Activated naive CD4-positive, alpha-beta T cell treated with anti-CD3 and anti-CD28 coated beads, Interleukin-2, amount 10 ng/mL, durations not matched to agents 7 days and 5 days (primary cell): ENCODE results near the gene DLL4.
"Not testable (repeated sequence)": the region's sequence is repeated elsewhere in the genome, so short reads cannot be mapped to it uniquely, and the experiment has no call there.

ENCODE experiments used
- CTCF ChIA-PET: fragments of 350-600 bp; sonication (Branson Sonifier 250); formaldehyde crosslinking; loops from one replicate; lab custom pipeline; 2021; ENCODE audit warnings: antibody characterized with exemption; lab: Charles Lee
- DNase-seq: peaks from one replicate; pipeline ENCODE4 v3.0.0-alpha.2; 2020
- H3K27ac Mint-ChIP-seq: one replicate; pipeline ENCODE4 v1.8.0; 2021; ENCODE audit warnings: mild to moderate bottlenecking, moderate library complexity, mixed read lengths
- H3K27me3 Mint-ChIP-seq: one replicate; pipeline ENCODE4 v1.8.0; 2021; ENCODE audit warnings: mild to moderate bottlenecking, mixed read lengths
- H3K36me3 Mint-ChIP-seq: one replicate; pipeline ENCODE4 v1.8.0; 2021; ENCODE audit warnings: mixed read lengths
- H3K4me1 Mint-ChIP-seq: one replicate; pipeline ENCODE4 v1.8.0; 2021; ENCODE audit warnings: mixed read lengths
- H3K4me3 Mint-ChIP-seq: one replicate; pipeline ENCODE4 v1.8.0; 2021; ENCODE audit warnings: mild to moderate bottlenecking, moderate library complexity, mixed read lengths
- H3K9me3 Mint-ChIP-seq: one replicate; pipeline ENCODE4 v1.8.0; 2021; ENCODE audit warnings: mixed read lengths

Gene DLL4

DNA sequence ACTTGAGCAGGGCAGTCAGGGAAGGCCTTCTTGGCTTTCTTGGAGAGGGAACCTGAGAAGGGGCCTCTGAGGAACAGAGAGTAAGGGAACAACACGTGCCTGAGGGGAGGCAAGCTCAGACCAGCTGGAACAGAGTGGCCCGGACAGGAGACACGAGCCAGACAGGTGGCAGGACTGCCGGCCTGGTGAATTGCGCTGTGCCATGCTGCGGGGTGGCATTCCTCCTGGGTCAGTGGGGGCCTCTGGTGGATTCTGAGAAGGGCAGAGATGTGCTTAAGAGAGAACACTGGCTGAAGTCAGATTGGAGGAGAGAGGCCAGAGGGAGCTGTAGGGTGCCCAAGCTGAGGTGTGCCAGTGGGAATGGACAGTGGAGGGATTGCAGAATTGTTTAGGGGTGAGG, 29.0 kb downstream of the DLL4 start:
- no peak overlapping the region for H3K27ac Mint-ChIP-seq
- H3K27me3 Mint-ChIP-seq: peaks cover 14% of the 10 kb centered on the region
- peak; percentile 15 for DNase-seq
- peaks cover 28% of the 10 kb centered on the region for H3K4me1 Mint-ChIP-seq
- peaks cover 8% of the 10 kb centered on the region for H3K36me3 Mint-ChIP-seq
- CTCF ChIA-PET: no interaction called here
- no peaks in the 10 kb centered on the region for H3K9me3 Mint-ChIP-seq
- H3K4me3 Mint-ChIP-seq: no peak overlapping the region

DNA sequence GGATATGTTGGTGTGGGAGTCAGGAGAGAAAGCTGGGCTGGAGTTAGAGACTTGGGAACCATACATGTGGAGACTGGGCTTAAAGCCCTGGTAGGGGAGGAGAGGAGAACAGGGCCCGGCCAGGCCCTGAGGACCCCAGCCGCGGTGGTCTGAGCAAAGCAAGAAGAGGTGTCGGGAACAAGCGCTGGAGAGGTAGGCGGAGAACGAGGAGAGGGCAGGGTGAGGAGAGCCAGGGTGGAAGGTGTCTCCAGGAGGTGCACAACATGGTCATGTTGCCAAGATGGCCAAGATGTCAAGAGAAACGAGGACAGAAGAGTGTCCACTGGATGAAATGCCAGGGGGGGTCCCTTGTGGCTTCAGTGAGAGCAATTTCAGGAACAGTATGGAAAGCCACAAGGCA, 29.6 kb downstream of the DLL4 start:
- peaks cover 6% of the 10 kb centered on the region for H3K36me3 Mint-ChIP-seq
- peaks cover 23% of the 10 kb centered on the region for H3K4me1 Mint-ChIP-seq
- no peaks in the 10 kb centered on the region for H3K9me3 Mint-ChIP-seq
- peak; percentile 10 for DNase-seq
- H3K27me3 Mint-ChIP-seq: peaks cover 10% of the 10 kb centered on the region
- CTCF ChIA-PET: no interaction called here
- no peak overlapping the region for H3K4me3 Mint-ChIP-seq
- H3K27ac Mint-ChIP-seq: no peak overlapping the region

DNA sequence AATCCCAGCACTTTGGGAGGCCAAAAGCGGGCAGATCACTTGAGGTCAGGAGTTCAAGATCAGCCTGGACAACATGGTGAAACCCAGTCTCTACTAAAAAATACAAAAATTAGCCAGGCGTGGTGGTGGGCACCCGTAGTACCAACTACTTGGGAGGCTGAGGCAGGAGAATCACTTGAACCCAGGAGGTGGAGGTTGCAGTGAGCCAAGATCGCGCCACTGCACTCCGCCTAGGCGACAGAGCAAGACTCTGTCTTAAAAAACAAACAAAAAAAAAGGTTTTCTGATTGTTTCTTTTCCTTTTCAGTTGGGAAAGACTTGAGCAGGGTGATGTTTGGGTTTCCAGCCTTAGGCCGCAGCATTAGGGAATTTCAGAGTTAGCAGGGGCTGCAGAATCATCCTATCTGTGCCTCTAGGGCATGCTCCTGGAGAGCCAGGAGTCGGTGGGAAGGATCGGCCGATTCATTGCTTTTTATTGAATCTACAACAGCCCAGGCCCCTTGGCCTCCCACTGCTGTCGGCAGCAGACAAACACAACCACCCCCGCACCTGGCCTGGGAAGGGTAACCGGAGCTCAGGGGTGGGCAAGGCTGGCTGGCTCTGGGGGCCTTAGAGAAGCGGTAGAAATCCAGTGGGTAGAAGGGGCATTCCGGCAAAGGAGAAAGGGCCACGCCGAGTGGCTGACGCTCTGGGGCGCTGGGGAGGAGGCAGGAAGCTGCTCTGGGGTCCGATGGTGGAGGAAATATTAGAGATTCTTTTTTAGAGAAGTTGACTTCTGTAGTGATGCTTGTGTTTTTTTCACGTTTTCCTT, 30.4 kb downstream of the DLL4 start:
- peaks cover 10% of the 10 kb centered on the region for H3K27me3 Mint-ChIP-seq
- peaks cover 15% of the 10 kb centered on the region for H3K4me1 Mint-ChIP-seq
- H3K9me3 Mint-ChIP-seq: no peaks in the 10 kb centered on the region
- CTCF ChIA-PET: no interaction called here
- peak; percentile 13 for DNase-seq
- peaks cover 6% of the 10 kb centered on the region for H3K36me3 Mint-ChIP-seq
- no peak overlapping the region for H3K4me3 Mint-ChIP-seq
- no peak overlapping the region for H3K27ac Mint-ChIP-seq

DNA sequence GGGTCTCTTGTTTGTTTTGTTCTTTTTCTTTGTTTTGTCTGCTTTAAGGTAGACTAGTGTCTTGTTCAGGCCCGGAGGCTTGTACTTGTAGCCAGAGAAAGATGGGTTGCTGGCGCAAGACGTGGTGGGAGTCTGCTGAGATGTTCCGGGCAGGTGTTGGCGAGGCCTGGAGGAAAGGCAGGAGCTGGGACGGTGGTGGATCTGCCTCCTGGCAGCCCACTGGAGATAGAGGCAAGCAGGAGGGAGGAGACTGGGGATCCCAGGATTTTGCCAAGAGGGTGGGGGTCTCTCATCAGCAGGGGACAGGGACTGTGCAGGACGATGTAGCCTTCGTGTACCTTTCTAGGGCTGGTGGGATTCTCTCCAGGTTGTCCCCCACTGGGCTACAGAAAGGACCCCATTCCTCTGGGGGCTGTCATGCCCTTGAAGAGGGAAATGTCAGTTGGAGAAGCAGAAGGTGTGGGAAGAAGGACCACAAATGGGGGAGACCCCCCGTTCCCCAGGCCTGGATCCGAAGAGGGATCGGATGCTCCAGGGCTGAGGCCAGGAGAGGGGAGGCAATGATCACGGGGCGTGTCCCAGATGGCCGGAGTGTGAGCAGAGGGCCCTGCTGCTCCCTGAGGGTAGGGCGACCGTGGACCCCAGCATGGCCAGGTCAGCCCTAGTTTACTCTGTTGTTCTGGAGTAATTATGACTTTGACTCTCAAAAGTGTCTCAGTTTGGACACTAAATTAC, 31.2 kb downstream of the DLL4 start:
- no peak overlapping the region for H3K27ac Mint-ChIP-seq
- H3K36me3 Mint-ChIP-seq: peaks cover 6% of the 10 kb centered on the region
- peaks cover 10% of the 10 kb centered on the region for H3K27me3 Mint-ChIP-seq
- peak; percentile 15 for DNase-seq
- no peak overlapping the region for H3K4me3 Mint-ChIP-seq
- CTCF ChIA-PET: interaction anchor here (1.0 kb wide), 1 partner anchor 19 kb away, joined by 3 read pairs; no protein-coding TSS in a partner anchor
- H3K9me3 Mint-ChIP-seq: no peaks in the 10 kb centered on the region
- H3K4me1 Mint-ChIP-seq: peaks cover 9% of the 10 kb centered on the region

DNA sequence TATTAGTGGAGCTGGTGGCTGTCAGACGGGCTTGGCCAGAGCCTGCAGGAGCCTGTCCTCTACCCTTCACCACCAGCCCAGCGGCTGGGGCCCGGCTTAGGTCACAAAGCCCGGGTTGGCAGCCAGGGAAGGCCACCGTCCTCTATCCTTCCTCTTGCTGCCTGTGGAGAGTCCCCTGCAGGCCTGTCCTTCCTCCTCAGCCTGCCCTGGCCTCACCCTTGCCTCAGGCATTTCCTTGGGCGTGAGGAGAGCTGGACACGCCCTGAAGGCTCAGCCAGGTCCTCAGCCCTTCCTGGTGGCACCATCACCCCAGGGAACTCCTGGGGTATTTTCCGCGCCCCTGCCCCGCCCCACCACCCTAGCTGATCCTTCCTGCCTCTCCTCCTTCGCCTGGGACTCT, 31.8 kb downstream of the DLL4 start:
- peaks cover 4% of the 10 kb centered on the region for H3K36me3 Mint-ChIP-seq
- H3K4me1 Mint-ChIP-seq: peaks cover 6% of the 10 kb centered on the region
- no peak overlapping the region for H3K4me3 Mint-ChIP-seq
- H3K27ac Mint-ChIP-seq: no peak overlapping the region
- no peaks in the 10 kb centered on the region for H3K9me3 Mint-ChIP-seq
- peaks cover 10% of the 10 kb centered on the region for H3K27me3 Mint-ChIP-seq
- peak; percentile 4 for DNase-seq
- CTCF ChIA-PET: interaction anchor here (1.0 kb wide), 1 partner anchor 19 kb away, joined by 3 read pairs; no protein-coding TSS in a partner anchor

DNA sequence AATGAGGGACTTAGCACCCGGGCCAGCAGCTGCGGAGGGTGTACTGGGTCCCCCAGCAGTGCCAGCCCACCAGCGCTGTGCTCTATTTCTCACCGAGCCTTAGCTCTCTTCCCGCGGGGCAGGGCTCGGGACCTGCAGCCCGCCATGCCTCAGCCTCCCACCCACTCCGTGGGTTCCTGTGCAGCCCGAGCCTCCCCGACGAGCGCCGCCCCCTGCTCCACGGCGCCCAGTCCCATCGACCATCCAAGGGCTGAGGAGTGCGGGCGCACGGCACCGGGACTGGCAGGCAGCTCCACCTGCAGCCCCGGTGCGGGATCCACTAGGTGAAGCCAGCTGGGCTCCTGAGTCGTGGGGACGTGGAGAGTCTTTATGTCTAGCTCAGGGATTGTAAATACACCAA, 32.6 kb downstream of the DLL4 start:
- CTCF ChIA-PET, H3K4me1 Mint-ChIP-seq, H3K36me3 Mint-ChIP-seq, H3K4me3 Mint-ChIP-seq, H3K27ac Mint-ChIP-seq, H3K9me3 Mint-ChIP-seq: not testable (repeated sequence)
- DNase-seq: peak; percentile 3
- H3K27me3 Mint-ChIP-seq: peaks cover 10% of the 10 kb centered on the region

DNA sequence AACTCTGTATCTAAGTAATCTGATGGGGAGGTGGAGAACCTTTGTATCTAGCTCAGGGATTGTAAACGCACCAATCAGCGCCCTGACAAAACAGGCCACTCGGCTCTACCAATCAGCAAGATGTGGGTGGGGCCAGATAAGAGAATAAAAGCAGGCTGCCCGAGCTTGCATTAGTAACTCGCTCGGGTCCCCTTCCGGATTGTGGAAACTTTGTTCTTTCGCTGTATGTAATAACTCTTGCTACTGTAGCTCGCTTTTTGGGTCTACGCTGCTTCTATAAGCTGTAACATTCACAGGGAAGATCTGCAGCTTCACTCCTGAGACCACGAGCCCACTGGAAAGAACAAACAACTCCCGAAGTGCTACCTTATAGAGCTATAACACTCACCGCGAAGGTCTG, 33.2 kb downstream of the DLL4 start:
- CTCF ChIA-PET: interaction anchor here (1.9 kb wide), 1 partner anchor 11 kb away, joined by 4 read pairs; no protein-coding TSS in a partner anchor
- H3K36me3 Mint-ChIP-seq, H3K4me3 Mint-ChIP-seq, H3K4me1 Mint-ChIP-seq, H3K27ac Mint-ChIP-seq, H3K9me3 Mint-ChIP-seq: not testable (repeated sequence)
- peaks cover 10% of the 10 kb centered on the region for H3K27me3 Mint-ChIP-seq
- DNase-seq: peak; percentile 5

DNA sequence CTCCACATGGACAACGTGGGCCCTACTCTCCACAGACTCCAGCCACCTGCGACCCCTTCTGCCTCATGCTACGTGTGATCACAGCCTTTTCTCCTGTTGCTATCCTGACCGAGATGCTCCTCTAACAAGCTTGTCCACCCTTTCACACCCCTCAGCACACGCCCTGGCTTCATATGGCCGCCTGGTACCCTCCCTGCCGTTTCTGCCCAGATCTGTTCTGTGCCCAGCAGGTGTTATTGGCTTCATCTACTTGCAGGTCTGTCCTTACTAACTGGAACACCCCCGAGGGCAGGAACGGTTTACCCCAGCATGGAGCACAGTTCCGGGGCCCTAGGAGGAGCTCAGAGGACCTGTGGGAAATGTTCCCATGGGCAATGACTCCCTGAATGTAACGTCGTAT, 34.1 kb downstream of the DLL4 start:
- CTCF ChIA-PET: interaction anchor here (1.5 to 1.9 kb wide), 2 partner anchors 10 kb away, joined by 3 to 4 read pairs; partner anchors contain the start of gene CHAC1
- DNase-seq: no peak
- no peak overlapping the region for H3K27ac Mint-ChIP-seq

DNA sequence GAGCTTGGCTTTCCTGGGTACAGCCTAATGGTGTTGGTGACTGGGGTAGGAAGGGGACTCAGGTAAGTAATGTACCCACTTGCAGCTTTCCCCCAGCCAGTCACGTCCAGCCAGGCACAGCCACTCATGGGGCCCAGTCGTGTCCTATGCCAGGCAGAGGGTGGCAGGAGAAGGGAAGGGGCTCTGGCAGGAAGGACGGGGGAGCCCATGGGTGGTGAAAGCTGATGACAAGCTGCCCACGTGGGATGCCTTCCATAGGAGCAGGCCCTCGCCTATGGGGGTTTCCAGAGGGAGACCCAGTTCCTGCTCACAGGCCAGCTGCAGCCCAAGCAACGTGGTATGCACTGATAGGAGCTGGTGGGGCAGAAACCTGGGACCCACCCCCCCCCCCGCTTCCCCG, 34.9 kb downstream of the DLL4 start:
- Mint-ChIP-seq H3K9me3 (no peaks in the 10 kb centered on the region), H3K4me3 (no peak overlapping the region), H3K36me3 (no peaks in the 10 kb centered on the region), H3K27ac (no peak overlapping the region), H3K4me1 (no peaks in the 10 kb centered on the region), H3K27me3 (peaks cover 6% of the 10 kb centered on the region)
- CTCF ChIA-PET: interaction anchor here (1.5 to 1.9 kb wide), 2 partner anchors 10 to 11 kb away, joined by 3 to 4 read pairs; partner anchors contain the start of gene CHAC1
- DNase-seq: no peak

More for the DNA sequence above, 34.1 kb downstream of the DLL4 start:
- Mint-ChIP-seq H3K36me3 (no peaks in the 10 kb centered on the region), H3K9me3 (no peaks in the 10 kb centered on the region), H3K27me3 (peaks cover 6% of the 10 kb centered on the region), H3K4me3 (no peak overlapping the region), H3K4me1 (no peaks in the 10 kb centered on the region)

DNA sequence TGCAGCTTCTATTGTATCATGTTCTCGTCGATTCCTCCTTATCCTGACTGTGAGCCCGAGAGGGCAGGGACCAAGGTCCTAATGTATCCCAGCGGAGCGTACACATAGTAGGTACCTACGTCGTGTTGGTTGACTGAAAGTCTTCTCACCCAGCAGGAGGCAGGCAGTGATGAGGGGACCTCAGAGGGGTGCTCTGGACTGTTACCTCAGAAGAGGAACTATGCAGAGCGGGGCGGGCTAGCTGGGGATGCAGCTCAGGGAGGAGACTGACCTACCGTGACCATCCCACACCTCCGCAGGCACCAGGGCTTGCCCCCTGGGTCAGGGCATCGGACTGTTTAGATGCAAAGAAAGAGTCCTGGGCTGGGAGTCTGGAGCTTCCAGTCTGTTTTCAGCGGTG, 35.5 kb downstream of the DLL4 start:
- peaks cover 9% of the 10 kb centered on the region for H3K27me3 Mint-ChIP-seq
- no peaks in the 10 kb centered on the region for H3K9me3 Mint-ChIP-seq
- H3K27ac Mint-ChIP-seq: no peak overlapping the region
- CTCF ChIA-PET: interaction anchor here (0.9 to 1.5 kb wide), 3 partner anchors 10 to 24 kb away, joined by 3 read pairs; partner anchors contain the start of gene CHAC1
- no peaks in the 10 kb centered on the region for H3K4me1 Mint-ChIP-seq
- H3K4me3 Mint-ChIP-seq: no peak overlapping the region
- no peak for DNase-seq
- no peaks in the 10 kb centered on the region for H3K36me3 Mint-ChIP-seq

DNA sequence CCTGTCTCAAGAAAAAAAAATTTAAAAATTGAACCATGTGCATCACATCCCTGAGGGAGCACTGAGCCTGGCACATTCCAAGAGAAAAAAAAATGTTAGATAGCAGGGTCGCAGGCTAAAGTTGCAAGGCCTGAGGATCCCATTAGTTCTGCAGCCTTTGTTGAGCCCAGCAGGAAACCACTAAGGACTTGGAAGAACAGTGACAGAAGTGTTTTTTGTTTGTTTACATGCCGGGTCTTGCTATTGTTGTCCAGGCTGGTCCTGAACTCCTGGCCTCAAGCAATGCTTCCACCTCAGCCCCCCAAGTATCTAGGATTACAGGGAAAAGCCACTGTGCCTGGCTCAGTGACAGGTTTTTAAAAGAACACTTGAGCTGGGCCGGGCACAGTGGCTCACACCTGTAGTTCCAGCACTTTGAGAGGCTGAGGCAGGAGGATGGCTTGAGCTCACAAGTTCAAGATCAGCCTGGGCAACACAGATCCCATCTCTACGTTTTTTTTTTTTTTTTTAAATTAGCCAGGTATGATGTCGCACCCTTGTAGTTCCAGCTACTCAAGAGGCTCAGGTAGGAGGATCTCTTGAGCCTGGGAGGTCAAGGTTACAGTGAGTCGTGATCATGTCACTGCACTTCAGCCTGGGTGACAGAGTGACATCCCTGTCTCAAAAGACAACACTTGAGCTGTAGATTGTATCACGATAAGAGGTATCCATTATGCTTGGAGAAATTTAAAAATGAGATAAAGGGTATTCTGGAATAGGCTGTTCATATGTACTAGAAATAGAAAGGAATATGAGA, 39.3 kb downstream of the DLL4 start:
- no peak overlapping the region for H3K4me3 Mint-ChIP-seq
- peaks cover 3% of the 10 kb centered on the region for H3K4me1 Mint-ChIP-seq
- CTCF ChIA-PET: no interaction called here
- H3K36me3 Mint-ChIP-seq: no peaks in the 10 kb centered on the region
- no peak for DNase-seq
- H3K27ac Mint-ChIP-seq: no peak overlapping the region
- peaks cover 3% of the 10 kb centered on the region for H3K27me3 Mint-ChIP-seq
- no peaks in the 10 kb centered on the region for H3K9me3 Mint-ChIP-seq

DNA sequence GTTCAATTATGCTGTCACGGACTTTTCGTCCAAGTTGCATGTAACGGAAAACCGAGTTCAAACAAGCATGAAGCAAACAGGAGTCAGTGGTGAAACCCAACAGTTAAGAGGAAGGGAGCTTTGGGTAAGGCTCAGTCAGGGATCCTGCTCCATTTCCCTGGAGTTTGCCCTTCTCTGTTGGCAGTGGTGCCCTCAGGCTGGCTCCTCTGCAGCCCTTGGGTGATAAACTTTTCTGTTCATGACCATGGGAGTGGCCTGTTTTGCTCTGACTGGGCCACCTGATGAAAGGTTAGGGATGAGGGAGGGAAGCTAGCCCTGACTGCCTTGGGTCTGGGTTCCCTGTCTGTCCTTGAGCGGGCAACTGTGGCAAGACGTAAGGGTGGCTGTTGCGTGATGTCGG, 40.2 kb downstream of the DLL4 start:
- Mint-ChIP-seq H3K4me3 (no peak overlapping the region), H3K27me3 (peaks cover 3% of the 10 kb centered on the region), H3K4me1 (peaks cover 3% of the 10 kb centered on the region), H3K36me3 (no peaks in the 10 kb centered on the region), H3K9me3 (no peaks in the 10 kb centered on the region), H3K27ac (no peak overlapping the region)
- DNase-seq: no peak
- CTCF ChIA-PET: interaction anchor here (0.7 kb wide), 1 partner anchor 380 kb away, joined by 3 read pairs; no protein-coding TSS in a partner anchor

DNA sequence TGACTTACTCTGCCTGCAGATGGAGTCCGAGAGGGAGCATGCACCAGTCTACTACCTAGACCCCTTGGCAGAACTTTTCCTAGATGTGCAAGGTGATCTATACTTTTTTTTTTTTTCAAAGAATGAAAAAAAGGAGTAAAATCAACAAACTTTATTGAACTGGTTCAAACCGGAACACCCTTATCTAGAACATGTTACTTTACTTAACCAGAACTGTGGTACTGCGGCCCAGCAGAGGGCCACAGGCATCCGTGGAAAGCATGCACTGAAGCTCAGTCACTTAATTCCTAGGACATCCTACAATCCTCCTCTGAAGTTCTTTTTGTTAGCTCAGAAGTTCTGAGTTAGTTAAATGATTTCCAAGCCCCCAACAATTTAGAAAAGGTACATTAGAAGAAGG, 45.7 kb downstream of the DLL4 start:
- H3K9me3 Mint-ChIP-seq: no peaks in the 10 kb centered on the region
- CTCF ChIA-PET: interaction anchor here (1.0 to 2.8 kb wide), 2 partner anchors 10 to 33 kb away, joined by 3 to 6 read pairs; no protein-coding TSS in a partner anchor
- no peaks in the 10 kb centered on the region for H3K27me3 Mint-ChIP-seq
- H3K36me3 Mint-ChIP-seq: peaks cover 19% of the 10 kb centered on the region
- peaks cover 3% of the 10 kb centered on the region for H3K4me1 Mint-ChIP-seq
- H3K27ac Mint-ChIP-seq: no peak overlapping the region
- DNase-seq: no peak
- H3K4me3 Mint-ChIP-seq: no peak overlapping the region

DNA sequence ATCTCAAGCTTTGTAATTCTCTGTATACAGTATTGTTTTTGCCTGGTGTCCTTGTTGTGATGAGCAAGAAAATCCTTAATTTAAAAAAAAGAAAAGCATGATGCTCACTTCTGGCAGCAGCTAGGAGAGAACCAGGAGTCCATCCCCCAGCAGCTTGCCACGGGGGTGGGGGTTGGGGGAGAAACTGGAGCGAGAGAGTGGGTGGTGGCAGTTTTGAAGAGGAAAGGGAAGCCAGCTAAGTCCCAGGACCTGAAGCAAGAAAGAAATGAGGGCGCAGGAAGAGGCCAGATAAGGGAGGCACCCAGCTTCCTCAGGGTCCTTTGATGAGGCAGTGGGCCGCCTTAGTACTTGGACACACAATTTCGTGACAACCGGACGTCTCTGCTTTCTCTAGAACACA, 47.7 kb downstream of the DLL4 start:
- Mint-ChIP-seq H3K27me3 (no peaks in the 10 kb centered on the region), H3K27ac (no peak overlapping the region), H3K4me1 (peaks cover 8% of the 10 kb centered on the region), H3K9me3 (no peaks in the 10 kb centered on the region), H3K36me3 (peaks cover 36% of the 10 kb centered on the region), H3K4me3 (no peak overlapping the region)
- CTCF ChIA-PET: no interaction called here
- no peak for DNase-seq
